HG02884 (cell line): Measurements from ENCODE around the gene SSPN.

ENCODE experiments used
- ATAC-seq: cut with Tn5 transposase; IDR thresholded peaks from one replicate; pipeline ENCODE4 v1.9.1; 2021; ENCODE audit warnings: mild to moderate bottlenecking, moderate library complexity; ENCODE audit not compliant: unreplicated experiment

The SSPN gene, protein sequence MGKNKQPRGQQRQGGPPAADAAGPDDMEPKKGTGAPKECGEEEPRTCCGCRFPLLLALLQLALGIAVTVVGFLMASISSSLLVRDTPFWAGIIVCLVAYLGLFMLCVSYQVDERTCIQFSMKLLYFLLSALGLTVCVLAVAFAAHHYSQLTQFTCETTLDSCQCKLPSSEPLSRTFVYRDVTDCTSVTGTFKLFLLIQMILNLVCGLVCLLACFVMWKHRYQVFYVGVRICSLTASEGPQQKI

DNA sequence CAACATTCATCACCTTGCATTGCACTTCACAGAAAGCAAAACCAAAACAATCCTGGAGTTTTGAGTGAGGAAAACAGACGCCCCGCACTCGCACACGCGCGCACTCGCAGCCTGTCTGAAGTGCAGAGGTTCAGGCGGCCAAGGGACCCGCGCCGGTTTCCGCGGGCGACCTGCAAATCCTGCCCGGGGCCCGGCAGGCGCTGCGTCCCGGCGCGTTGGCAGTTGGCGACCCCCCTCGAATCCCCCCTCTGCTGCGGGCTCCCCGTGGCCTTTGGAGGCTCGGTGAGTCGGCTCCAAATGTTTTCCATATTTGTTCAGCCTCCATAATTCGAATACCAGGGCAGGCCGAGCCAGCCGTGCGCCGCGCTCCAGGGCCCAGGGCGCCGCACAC lies at the start of gene SSPN:
TSS of gene SSPN (plus strand) at position 324 of the 391 bp plus-strand sequence. CDS start 100 bp downstream, outside the sequence.
- ATAC-seq, result peak; percentile 35

DNA sequence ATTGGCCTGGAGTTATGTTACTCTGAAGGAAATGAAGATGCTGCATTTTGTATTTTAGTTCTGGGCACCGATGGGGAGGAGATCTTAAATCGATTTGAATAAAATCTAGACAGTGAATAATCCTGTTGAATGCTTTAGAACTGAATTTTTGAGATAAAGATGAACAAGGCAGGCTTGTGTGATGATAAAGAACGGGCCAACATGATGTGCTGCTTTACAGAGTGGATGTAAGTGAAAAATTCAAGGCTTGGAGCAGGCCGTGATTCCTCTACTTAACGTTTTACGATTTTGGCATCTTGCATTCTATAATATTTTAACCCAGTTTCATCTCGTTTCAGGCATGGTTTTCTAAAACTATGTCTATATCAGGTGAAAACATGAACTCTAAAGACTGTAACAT lies 47.1 kb upstream of the SSPN start:
- ATAC-seq, result no peak

DNA sequence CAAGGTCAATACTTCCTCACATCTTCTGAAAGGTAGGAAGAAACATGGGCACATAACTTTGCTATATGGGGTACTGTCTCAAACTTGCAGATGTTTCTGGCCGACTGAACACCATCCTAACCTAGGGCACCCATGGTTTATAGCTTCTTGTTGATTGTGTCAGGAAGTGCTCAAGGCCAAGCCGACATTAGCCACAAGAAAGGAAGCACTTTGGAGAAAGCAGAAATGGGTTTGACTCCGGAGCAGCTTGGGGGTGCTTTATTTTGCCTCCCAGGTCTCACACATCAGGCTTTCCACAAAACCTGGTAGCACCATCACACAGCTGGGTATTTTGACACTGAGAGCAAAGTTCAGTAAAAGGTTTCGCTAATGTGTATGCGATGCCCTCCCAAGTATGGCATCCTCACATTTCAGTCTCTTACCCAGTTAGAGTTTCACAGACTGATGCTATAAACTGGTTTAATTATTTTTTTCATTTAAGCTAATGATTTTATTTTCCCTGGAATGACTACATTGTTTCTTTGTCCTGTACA lies 45.3 kb upstream of the SSPN start:
- no peak for ATAC-seq

DNA sequence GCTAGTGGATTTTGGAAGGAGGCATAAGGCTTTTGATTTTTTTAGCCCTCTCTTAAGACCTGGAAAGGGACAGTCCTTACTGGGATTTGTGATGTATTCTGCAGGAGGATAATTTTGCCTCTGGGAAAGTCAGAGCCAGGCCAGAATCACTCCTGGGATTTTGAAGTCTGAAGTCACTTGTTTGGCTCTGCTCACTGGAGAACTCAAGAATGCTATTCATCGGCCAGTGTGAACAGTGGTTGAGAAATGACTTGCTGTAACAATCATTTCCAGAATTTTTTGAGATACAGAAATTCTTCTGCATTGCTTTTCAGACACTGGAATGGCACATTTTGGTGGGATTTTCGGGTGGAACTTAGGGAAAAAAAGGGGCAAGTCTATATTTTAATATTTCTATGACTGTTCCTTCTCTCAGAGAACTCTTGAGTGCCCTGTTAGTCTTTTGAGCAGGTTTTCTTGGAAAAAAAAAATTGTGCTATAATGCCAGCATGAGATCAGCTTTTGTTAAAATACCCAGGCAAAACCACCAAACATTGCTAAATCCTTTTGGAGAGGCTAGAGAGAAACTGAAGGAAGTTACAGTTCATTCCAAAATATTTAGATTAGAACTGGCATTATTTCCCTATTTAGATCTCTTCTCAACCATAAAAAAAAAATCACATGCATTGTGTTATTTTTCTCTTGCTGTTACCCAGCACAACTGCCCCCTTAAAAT lies 44.5 kb upstream of the SSPN start:
- ATAC-seq, result no peak

DNA sequence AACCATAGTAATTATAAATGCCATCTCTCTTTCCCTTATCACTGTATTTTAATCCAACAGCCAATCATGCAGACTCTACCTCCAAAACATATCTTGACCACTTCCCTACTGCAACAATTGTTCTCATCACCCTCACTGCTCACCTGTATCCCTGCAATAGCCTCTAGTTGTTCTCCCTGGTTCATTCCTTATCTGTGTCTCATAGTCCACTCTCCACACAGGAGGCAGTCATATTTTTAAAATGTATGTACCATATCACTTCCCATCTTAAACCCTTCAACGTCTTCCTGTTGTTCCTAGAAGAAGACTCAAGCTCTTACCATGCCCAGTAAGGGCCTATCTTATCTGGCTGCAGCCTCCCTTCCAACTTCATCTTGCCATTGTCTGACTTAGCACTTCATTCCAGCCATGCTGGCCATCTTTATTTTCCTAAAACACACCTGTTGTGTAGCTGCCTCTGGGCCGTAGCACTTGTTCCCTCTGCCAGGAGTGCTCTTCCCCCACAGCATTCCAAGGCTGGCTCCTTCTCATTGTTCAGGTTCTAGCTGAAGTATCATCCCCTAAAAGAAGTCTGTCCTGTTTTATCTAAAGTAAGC lies 42.8 kb upstream of the SSPN start:
- ATAC-seq, result no peak

DNA sequence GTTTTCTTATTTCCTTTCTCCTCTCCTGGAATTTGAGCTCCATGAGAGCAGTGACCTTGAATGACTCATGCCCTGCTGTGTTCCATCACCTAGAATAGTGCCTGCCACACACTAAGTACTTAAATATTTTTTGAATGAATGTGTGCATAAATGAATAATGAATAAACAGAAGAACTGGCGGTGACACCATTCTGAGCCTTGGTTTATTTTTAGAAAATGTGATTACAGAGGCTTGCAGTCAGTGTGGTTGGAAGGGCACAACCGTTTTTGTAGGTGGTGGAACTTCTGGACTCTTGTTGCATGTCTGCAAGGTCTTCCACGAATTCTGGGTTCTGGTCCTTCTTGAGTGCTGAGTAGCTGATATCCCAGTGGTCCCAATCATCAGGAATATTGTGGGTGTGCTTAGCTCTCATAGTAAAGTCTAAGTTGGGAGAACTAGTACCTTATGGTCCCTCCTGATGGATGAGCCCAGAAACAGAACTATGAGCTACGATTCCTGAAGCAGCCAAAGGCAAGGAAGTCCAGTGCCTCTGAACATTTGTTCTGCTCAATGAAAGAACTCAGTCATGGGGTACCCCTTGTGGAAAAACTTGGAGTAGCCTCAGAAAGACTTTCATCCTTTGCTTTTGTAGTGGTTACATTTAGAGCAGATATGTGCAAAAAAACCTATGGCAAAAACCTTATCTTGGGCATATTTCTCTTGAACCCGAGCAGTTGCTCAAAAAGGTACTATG lies 41.8 kb upstream of the SSPN start:
- no peak for ATAC-seq

DNA sequence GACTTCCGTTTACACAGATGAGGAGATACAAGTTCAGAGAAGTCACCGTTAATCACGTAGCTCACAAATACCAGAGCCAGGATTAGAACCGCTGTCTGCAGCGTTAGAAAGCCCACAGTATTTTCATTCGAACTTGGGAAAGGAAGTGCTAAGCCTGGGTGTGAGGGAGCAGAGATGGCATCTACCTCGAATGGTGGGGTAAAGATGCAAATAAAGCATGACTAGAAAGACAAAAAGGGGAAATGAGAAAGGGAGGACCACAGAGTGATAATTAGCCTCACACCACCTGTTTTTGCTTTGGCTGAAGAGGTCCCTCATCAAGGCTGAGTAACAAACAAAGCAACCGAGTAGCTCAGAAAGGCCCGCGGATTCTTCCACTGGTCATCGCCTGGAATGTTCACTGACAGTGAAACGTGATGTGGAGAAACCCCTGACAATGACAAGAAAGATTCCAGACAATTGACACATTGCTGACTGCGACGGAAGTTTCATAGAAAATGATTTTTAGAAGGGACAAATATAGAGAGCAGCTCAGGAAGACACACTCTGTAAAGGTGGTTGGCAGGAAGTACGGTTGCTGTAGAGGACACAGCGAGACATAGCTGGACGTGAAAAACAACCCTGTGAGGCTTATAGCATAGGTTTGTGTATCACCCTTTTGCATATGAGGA lies 39.0 kb upstream of the SSPN start:
- ATAC-seq, result peak; percentile 87

DNA sequence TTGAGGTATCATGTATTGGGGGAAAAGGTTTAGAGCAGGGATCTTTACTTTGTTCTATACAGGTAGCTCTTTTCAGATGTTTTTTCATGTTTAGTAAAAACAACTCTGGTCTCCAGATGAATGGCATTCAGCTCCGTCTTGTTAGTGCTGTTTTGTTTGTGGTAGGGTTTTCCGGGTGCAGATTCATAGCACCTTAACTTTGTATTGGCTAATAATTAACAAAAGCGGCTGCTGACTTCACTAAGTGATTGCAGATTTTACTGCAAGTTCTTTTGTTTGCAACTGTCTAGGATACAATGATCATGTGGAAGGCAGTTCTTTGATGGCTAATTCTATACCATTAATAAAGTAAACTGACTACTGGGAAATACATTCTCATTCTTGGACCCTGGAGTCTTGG lies 38.4 kb upstream of the SSPN start:
- peak; percentile 11 for ATAC-seq

DNA sequence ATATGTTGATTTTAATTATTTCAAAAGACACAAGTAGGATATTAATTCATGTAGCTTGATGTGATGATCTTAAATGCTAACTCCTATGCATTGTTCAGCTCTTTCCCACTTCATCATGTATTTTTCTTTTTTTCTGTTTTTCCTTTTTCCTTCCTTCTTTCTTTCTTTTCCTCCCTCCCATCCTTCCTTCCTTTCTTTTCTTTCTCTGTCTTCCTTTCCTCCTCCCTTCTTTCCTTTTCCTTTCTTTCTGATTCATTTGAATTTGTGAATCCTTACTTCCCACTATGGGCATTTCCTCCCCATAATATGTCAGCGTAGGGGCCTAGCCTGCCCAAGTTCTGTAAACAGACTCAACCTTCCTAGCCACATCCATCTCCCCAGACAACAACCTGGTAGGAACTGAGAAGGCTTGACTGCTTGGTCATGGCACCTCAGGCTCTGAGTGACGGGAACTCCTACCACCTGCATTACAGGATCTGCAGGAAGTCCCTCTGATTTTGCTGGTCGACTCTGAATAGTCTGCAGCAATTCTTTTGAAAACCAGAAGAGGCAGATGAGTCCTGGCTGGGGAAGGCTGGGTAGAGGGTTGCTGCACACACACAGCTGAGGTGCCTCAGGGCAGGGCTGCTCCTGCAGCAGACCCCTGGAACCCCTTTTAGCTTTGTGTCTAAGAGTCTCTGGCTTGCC lies 37.2 kb upstream of the SSPN start:
- no peak for ATAC-seq

DNA sequence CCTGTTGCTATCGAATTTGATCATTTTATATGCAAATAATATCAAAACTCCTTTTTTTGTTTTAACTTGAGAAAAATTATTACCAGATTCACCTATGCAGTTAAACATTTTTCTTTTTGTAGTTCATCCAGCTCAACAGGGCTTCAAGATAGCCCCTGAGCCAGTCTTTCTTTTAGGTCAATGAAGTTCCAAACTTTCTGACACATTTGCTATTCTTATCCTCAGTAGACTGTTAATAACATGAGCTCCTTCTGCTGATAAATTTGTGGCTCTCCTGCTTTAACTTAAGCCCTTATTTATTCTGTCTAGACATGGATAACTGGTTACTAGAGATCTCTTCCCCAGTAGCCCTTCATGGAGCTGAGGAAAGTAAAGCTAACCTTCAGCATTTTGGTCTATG lies 33.2 kb upstream of the SSPN start:
- ATAC-seq, result no peak

DNA sequence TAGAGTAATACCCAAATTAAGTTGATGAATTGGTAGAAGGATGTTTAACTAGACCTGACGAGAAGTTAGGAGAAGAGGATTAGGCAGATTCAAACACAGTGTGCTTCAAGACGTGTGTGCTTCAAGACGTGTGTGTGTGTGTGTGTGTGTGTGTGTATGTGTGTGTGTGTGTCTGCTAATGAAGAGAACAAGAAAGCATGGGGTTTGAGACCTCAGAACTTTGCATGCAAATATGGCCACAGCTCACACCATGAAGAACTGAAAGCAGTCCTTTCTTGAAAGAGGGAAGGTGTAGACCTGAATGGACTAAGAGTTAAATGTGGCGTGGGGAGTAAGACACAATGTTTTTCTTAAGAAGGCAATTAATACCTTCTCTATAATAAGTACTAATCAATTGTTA lies 32.5 kb upstream of the SSPN start:
- peak; percentile 90 for ATAC-seq

DNA sequence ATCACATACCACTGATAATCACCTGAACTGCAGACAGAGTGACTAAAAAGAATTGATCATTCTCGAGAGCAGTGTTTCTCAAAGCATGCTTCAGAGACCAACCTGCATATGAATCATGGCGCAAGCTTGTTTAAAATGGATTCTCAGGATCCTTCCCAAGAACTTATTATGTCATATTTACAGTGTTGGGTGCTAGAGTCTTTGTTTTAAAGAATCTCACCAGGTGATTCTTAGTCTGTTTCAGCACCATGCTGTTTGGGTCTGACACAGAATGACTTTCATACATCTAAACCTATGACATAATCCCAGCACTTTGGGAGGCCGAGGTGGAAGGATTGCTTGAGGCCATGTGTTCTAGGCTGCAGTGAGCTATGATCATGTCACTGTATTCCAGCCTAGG lies 31.3 kb upstream of the SSPN start:
- ATAC-seq, result no peak

DNA sequence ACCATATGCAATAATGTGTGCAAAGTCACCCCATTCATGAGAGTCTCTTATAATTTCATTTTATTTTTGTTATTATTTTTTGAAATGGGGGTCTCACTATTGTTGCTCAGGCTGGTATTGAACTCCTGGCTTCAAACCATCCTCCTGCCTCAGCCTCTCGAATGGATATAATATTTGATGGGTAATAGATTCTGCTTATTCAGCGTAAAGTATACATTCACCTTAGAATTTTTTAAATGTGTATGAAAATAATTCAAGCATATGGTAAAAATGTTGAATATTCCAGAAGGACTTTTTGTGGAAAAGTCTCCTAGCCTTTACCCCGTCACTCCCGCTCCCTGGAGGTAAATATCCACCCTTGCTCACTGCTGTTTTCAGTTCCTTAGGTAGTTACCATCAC lies 23.4 kb upstream of the SSPN start:
- ATAC-seq, result no peak

DNA sequence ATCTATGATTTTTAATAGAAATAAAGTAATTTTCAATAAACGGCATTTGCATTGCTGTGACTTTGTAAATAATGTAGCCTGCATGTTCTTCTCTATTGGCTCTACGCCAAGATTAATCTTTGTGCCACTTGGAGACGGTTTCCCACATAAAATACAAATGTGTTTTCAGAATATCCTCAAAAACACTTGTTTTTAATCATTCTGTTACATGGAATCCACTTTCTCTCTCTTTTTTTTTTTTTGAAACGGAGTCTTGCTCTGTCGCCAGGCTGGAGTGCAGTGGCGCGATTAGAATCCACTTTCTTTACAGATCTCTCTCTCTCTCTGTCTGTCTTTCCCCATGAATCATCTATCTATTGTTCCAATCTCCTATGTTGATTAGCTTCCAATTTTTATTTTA lies 22.8 kb upstream of the SSPN start:
- no peak for ATAC-seq

DNA sequence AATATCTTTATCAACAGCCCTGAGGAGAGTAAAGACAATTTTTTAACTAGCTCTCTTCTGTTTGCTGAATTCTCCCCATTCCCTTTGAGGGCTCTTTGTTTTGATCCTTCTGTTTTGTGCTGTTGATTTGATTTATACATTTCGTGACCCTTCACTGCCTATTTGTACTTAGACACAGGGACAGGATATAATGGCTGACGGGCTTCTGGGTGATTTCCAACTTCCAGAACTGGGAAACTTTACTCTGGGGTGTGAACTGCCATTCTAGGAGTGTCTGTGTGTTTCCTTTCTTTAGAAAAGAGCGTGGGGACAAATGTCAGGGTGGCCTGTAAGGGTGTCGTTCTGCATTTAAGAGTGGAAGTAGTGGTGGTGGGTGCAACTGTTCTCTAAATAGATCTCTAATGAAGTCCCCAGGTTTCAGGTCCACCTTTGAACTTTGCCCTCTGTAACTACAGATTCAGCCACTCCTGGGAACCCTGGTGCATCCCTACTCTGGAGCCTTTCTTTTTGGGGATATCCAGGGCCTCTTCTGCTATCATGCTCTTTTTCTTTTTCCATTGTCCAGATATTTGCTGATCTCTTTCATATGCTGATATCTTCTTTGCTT lies 22.3 kb upstream of the SSPN start:
- no peak for ATAC-seq

DNA sequence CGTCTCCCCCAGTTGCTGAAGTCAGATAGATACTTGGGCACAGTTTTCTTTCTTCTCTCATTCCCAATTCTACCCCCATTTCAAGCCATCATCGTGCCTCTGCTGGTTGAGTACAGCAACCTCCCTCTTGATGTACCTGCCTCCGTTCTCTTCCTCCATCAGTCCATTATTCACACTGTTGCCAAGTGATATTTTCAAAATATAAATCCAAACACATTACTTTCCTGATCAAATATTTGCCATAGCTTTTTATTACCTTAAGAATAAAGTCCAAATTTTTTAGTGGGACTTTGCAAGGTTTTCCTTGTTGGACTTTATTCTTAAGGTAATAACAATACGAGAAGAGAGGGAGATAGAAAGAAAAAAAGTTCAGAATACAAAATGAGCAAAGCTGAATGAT lies 18.6 kb upstream of the SSPN start:
- ATAC-seq, result no peak

DNA sequence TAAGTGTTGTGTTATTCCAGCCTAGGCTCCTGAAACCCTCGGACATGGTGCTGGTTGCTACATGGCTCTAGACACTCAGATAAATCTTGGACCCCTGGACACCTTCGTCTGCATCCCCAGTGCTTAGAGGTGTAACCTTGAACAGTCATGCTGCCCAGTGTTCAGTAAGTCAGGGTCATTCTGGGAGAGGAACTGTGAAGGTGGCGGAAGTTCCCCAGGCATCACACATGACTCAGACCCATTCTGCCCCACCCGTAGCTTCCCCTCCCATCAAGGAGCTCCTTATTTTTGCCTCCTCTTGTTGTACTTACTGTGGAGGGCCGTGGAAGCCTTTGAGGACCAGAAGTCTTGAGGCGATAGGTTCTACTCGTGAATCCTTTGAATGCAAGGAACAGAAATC lies 18.1 kb upstream of the SSPN start:
- no peak for ATAC-seq

DNA sequence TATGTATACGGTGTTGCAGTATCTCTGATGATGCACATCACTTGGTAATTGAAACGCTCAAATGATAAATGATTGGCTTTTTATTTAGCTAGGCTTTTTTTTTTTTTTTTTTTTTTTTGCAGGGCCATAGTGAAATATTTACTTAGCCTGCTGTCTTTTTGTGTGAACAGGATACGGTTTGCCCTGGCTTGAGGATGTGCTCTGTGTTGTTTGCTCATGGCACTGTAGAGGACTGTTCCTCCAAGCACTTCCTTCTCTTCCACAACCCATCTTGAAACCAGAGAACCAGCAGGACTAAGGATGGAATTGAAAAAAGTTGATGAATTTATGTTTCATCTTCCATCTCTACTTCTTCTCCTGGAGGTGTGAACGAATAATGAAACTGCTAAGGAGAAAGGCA lies 15.5 kb upstream of the SSPN start:
- no peak for ATAC-seq

DNA sequence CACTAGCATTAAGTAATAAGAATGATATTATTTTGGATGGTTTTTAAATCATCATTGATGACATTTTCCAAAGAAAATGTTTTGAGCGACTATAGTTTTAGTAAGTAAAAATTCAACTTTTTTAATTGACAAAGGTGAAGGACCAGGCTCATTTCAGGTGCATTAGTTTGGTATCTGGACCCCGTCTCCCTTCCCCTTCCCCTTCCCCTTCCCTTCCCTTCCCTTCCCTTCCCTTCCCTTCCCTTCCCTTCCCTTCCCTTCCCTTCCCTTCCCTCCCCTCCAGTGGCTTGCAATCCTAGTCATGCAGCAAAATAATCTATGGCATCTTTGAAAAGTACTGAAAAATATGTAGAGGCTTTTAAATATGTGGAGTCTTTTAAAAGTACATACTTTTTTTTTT lies 13.0 kb upstream of the SSPN start:
- no peak for ATAC-seq
